ENCODE results near the gene HLA-DPB1.

- no peak for TF ChIP-seq CTCF (IDR thresholded peaks at IDR 0.05)
- TF ChIP-seq ZFX (IDR thresholded peaks at IDR 0.05; ENCODE audit: borderline replicate concordance), result no peak
Measured at GRCh38 chr6:33136310-33136900, 60.6 kb downstream of the HLA-DPB1 start.
